Measurements from ENCODE around the gene MYO15B. TPM values are rescaled to one million over a fixed set of nuclear protein-coding genes. Genes with fewer than 3 reads are reported as not detected.

MYO15B gene
- total and polyA plus RNA-seq, 2 of the 4 experiments (the other 2 are of a cell fraction), result 0.18 to 0.65 TPM

GRCh38 chr17:75658237-75658636 is 70.6 kb downstream of the MYO15B start:
- Histone ChIP-seq H3K23ac (ENCODE audit: low read depth, low read length) (no peak overlapping the region), H2BK15ac (ENCODE audit: low read depth, low read length) (no peak overlapping the region), H3K27me3 (ENCODE audit: control insufficient read depth, insufficient read depth, low read length) (no peaks in the 10 kb centered on the region), H3K9ac (ENCODE audit: low read depth, low read length) (no peak overlapping the region), H3K4me1 (ENCODE audit: control insufficient read depth, insufficient read depth, low read length) (no peaks in the 10 kb centered on the region), H3K56ac (ENCODE audit: extremely low read depth, insufficient read depth, low read length) (no peak overlapping the region), H2BK120ac (ENCODE audit: low read depth, low read length) (no peak overlapping the region), H2BK20ac (ENCODE audit: low read depth, low read length) (no peak overlapping the region), H4K91ac (ENCODE audit: insufficient read depth, low read depth, low read length) (no peak overlapping the region), H3K36me3 (ENCODE audit: control insufficient read depth, insufficient read depth, low read length) (peaks cover 40% of the 10 kb centered on the region), H3K4ac (ENCODE audit: low read depth, low read length) (no peak overlapping the region), H4K20me1 (ENCODE audit: insufficient read depth, low read length) (no peaks in the 10 kb centered on the region), H2AFZ (replicated peaks; ENCODE audit: low read length, poor library complexity) (no peak overlapping the region), H4K5ac (ENCODE audit: low read depth, low read length) (no peak overlapping the region), H3K9me3 (ENCODE audit: control insufficient read depth, insufficient read depth, low read length) (no peaks in the 10 kb centered on the region), H3K27ac (ENCODE audit: insufficient read depth, low read length) (no peak overlapping the region), H3K4me3 (ENCODE audit: insufficient read depth, low read depth, low read length) (no peak overlapping the region), H3K4me2 (ENCODE audit: low read depth, low read length) (no peak overlapping the region), H3K18ac (ENCODE audit: low read depth, low read length) (no peak overlapping the region), H3K9me1 (ENCODE audit: insufficient read depth, low read length) (no peaks in the 10 kb centered on the region), H3K14ac (replicated peaks; ENCODE audit: low read depth, low read length) (no peak overlapping the region), H2BK5ac (ENCODE audit: low read depth, low read length, poor library complexity, severe bottlenecking) (no peak overlapping the region), H3K79me1 (ENCODE audit: low read depth in 1 of 2, low read length in 2 of 2) (no peaks in the 10 kb centered on the region), H2AK9ac (replicated peaks; ENCODE audit: low read depth, low read length, poor library complexity) (no peak overlapping the region), H2AK5ac (ENCODE audit: low read depth, low read length) (no peak overlapping the region), H4K8ac (ENCODE audit: low read depth in 2 of 2, low read length in 2 of 2) (no peak overlapping the region)
- no TSS peak for BruUV-seq (replicated peaks)
- ATAC-seq (ENCODE audit: low read depth), result no peak
- 87% methylated on average over 4 of the region's 5 CpGs; no CpG with 5 or more reads in 1 of the 2 experiments for WGBS, 2 experiments (ENCODE audit: extremely low coverage in 2 of 2, insufficient read length in 1 of 2)
- CTCF ChIA-PET, result interaction anchor here (1.6 kb wide), 1 partner anchor 90 kb away, joined by 5 read pairs; no protein-coding TSS in a partner anchor
- no peak for DNase-seq
- dilution Hi-C loops (cut with HindIII; ENCODE audit: low sequenced_read_pairs, unreplicated experiment) (no loop called here), in situ Hi-C loops (cut with MboI; ENCODE audit: low sequenced_read_pairs) (no loop called here), intact Hi-C loops (cut with micrococcal nuclease) (no loop called here)
- POLR2A ChIA-PET (ENCODE audit: unreplicated experiment), result no interaction called here
- TF ChIP-seq BHLHE40 (IDR thresholded peaks at IDR 0.05; ENCODE audit: low read depth, low read length), result no peak
- no peak for TF ChIP-seq NFE2L2 (IDR thresholded peaks at IDR 0.05; ENCODE audit: low read depth, low read length)
- TF ChIP-seq RCOR1 (IDR thresholded peaks at IDR 0.05; ENCODE audit: insufficient replicate concordance, low read length), result no peak
- no peak for TF ChIP-seq USF2 (IDR thresholded peaks at IDR 0.05; ENCODE audit: low read depth, low read length)
- TF ChIP-seq ELK1 (IDR thresholded peaks at IDR 0.05; ENCODE audit: borderline replicate concordance, low read depth, low read length), result no peak
- TF ChIP-seq RAD21 (IDR thresholded peaks at IDR 0.05; ENCODE audit: low read length), result no peak
- TF ChIP-seq MXI1 (IDR thresholded peaks at IDR 0.05; ENCODE audit: borderline replicate concordance, low read depth, low read length), result no peak
- no peak for TF ChIP-seq CTCF (conservative IDR thresholded peaks at IDR 0.05; ENCODE audit: low read depth, low read length)
- no peak for TF ChIP-seq SMC3 (IDR thresholded peaks at IDR 0.05; ENCODE audit: low read depth, low read length)

Data from IMR-90 (cell line).